Breast epithelium (tissue), 4 donors: ENCODE results near the gene HIBCH. TPM values are rescaled to one million over a fixed set of nuclear protein-coding genes. Genes with fewer than 3 reads are reported as not detected.

Experiments
- DNase-seq, 2 donors: peaks; one replicate each; pipeline ENCODE4 v3.0.0-alpha.2; 2019; ENCODE audit warnings: low spot score in 2 of 2
- H3K27ac ChIP-seq, 2 donors: fragments of 200-600 bp; sonication (generic) in 1 of 2; one replicate each; pipeline ENCODE4 v1.5.1; 2016 to 2019; ENCODE audit warnings: mild to moderate bottlenecking in 1 of 2
- H3K27me3 ChIP-seq, 2 donors: fragments of 200-600 bp; sonication (generic) in 1 of 2; one replicate each; pipeline versions ENCODE4 v1.5.1 to v1.6.0; 2017 to 2019; ENCODE audit warnings: control low read depth in 1 of 2, mild to moderate bottlenecking in 1 of 2
- H3K36me3 ChIP-seq: fragments of 200-600 bp; one replicate; pipeline ENCODE4 v1.5.1; 2019
- H3K4me1 ChIP-seq, 2 donors: fragments of 200-600 bp; sonication (generic); one replicate each; pipeline ENCODE4 v1.5.1; 2016 to 2019; ENCODE audit warnings: control low read depth in 1 of 2
- H3K4me3 ChIP-seq, 3 donors: fragments of 200-600 bp; sonication (generic); 1 replicate in 2 of 3; 2 replicates in 1 of 3; pipeline ENCODE4 v1.5.1; 2016 to 2019; ENCODE audit warnings: mild to moderate bottlenecking in 3 of 3, moderate library complexity in 2 of 3
- H3K9me3 ChIP-seq, 2 donors: fragments of 200-600 bp; sonication (generic) in 1 of 2; one replicate each; pipeline ENCODE4 v1.5.1; 2016 to 2019; ENCODE audit warnings: control low read depth in 1 of 2
- POLR2A ChIP-seq: fragments of 450-650 bp; IDR thresholded peaks from one replicate; pipeline ENCODE4 v1.6.1; 2016; ENCODE audit warnings: antibody characterized with exemption, mild to moderate bottlenecking, moderate library complexity
- POLR2AphosphoS5 ChIP-seq, 3 donors: sonication (generic); formaldehyde crosslinking; IDR thresholded peaks; one replicate each; pipeline ENCODE4 v1.6.1; 2017; ENCODE audit warnings: antibody characterized with exemption in 3 of 3
- intact Hi-C: fragments of 100-400 bp; cut with DNase I; formaldehyde crosslinking; loops from one replicate; pipeline ENCODE4 v1.15.1; 2023; ENCODE audit warnings: low total_unique reads
- total RNA-seq, 3 donors: library from RNA; depleted of rRNA; stranded (reverse); fragments of >200 nt; gene quantifications; one replicate each; pipeline ENCODE4 v1.1.0, GENCODE V29; 2016
- TF ChIP-seq, protein P1 (sequence below), 3 donors: fragments of 450-650 bp; IDR thresholded peaks; one replicate each; pipeline ENCODE4 v1.5.1; 2016 to 2017; ENCODE audit warnings: antibody characterized with exemption in 3 of 3, mild to moderate bottlenecking in 3 of 3, moderate library complexity in 3 of 3

HIBCH gene
- total RNA-seq, 3 donors from 2014 or later, result 22.2 to 31.8 (median 22.9) TPM

- H3K36me3 ChIP-seq, result no peaks in the 10 kb centered on the region
- H3K27me3 ChIP-seq, result no peaks in the 10 kb centered on the region
- no peaks in the 10 kb centered on the region for H3K9me3 ChIP-seq
- no peak for DNase-seq
- H3K4me3 ChIP-seq, result no peak overlapping the region
- TF ChIP-seq POLR2AphosphoS5 (IDR thresholded peaks at IDR 0.05) (no peak), POLR2A (no peak)
- TF ChIP-seq, protein P1, sequence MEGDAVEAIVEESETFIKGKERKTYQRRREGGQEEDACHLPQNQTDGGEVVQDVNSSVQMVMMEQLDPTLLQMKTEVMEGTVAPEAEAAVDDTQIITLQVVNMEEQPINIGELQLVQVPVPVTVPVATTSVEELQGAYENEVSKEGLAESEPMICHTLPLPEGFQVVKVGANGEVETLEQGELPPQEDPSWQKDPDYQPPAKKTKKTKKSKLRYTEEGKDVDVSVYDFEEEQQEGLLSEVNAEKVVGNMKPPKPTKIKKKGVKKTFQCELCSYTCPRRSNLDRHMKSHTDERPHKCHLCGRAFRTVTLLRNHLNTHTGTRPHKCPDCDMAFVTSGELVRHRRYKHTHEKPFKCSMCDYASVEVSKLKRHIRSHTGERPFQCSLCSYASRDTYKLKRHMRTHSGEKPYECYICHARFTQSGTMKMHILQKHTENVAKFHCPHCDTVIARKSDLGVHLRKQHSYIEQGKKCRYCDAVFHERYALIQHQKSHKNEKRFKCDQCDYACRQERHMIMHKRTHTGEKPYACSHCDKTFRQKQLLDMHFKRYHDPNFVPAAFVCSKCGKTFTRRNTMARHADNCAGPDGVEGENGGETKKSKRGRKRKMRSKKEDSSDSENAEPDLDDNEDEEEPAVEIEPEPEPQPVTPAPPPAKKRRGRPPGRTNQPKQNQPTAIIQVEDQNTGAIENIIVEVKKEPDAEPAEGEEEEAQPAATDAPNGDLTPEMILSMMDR (IDR thresholded peaks at IDR 0.05), result no peak
- H3K4me1 ChIP-seq, result no peaks in the 10 kb centered on the region
- intact Hi-C loops, result no loop called here
- H3K27ac ChIP-seq, result peak overlapping the region in 1 of 2 donors; percentile 34
These were observed 105.0 kb downstream of the HIBCH start for GRCh38 chr2:190214426-190215194.

GRCh38 chr2:190213441-190214335, 105.9 kb downstream of the HIBCH start:
- Histone ChIP-seq H3K27me3 (no peaks in the 10 kb centered on the region), H3K4me1 (no peaks in the 10 kb centered on the region), H3K9me3 (no peaks in the 10 kb centered on the region), H3K36me3 (no peaks in the 10 kb centered on the region), H3K4me3 (no peak overlapping the region), H3K27ac (no peak overlapping the region)
- intact Hi-C loops, result no loop called here
- TF ChIP-seq, protein P1 (IDR thresholded peaks at IDR 0.05), result no peak
- no peak for TF ChIP-seq POLR2A
- no peak for TF ChIP-seq POLR2AphosphoS5 (IDR thresholded peaks at IDR 0.05)
- no peak for DNase-seq

DNA sequence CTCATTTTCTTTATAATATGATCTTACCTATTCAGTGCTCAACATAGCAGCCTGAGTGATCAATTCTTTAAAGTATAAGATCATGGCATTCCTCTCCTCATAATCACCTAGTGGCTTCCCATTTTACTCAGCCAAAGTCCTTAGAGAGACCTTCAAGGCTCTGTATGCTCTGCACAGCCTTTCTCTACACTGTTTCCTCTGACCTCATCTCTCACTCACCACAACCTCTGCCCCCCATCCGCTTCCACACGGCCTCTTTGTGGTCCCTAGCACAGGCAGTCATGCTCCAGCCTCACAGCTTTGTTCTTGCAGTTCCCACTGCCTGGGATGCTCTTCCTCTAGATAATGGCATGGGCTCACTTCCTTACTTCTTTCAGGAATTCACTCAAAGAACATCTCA, 109.2 kb downstream of the HIBCH start:
- TF ChIP-seq, protein P1 (IDR thresholded peaks at IDR 0.05), result no peak
- TF ChIP-seq POLR2A (no peak), POLR2AphosphoS5 (IDR thresholded peaks at IDR 0.05) (no peak)
- no peak overlapping the region for H3K4me3 ChIP-seq
- no peak for DNase-seq
- no peak overlapping the region for H3K27ac ChIP-seq
- intact Hi-C loops, result no loop called here
- H3K9me3 ChIP-seq, result no peaks in the 10 kb centered on the region
- H3K27me3 ChIP-seq, result no peaks in the 10 kb centered on the region
- no peaks in the 10 kb centered on the region for H3K4me1 ChIP-seq
- no peaks in the 10 kb centered on the region for H3K36me3 ChIP-seq

- intact Hi-C loops, result no loop called here
- H3K27ac ChIP-seq, result no peak overlapping the region
- H3K9me3 ChIP-seq, result no peaks in the 10 kb centered on the region
- no peak for DNase-seq
- H3K4me3 ChIP-seq, result no peak overlapping the region
- no peaks in the 10 kb centered on the region for H3K36me3 ChIP-seq
- no peaks in the 10 kb centered on the region for H3K4me1 ChIP-seq
- no peaks in the 10 kb centered on the region for H3K27me3 ChIP-seq
- TF ChIP-seq POLR2A (no peak), POLR2AphosphoS5 (IDR thresholded peaks at IDR 0.05) (no peak)
- TF ChIP-seq, protein P1 (IDR thresholded peaks at IDR 0.05), result no peak
These were observed 110.1 kb downstream of the HIBCH start for GRCh38 chr2:190209559-190209958.

DNA sequence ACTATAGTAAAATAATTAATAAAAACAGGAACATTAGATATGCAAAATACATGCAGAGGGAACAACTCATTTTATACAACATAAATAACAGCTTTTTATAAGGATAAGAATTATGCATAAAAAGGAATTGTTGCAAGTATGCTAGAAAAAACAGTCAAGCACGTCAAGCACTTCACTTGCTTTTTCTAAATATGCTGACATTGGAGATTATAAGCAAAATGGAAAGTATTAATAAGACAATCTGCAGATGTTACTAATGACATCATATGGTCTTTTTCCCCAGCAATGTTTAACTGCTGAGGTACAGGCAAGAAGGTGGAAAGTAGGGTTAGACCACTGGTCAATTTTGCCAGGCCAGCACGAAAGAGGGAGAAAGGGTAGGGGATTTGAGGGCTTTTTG, 111.7 kb downstream of the HIBCH start:
- intact Hi-C loops, result no loop called here
- H3K4me1 ChIP-seq, result no peaks in the 10 kb centered on the region
- H3K27me3 ChIP-seq, result no peaks in the 10 kb centered on the region
- no peak overlapping the region for H3K4me3 ChIP-seq
- TF ChIP-seq POLR2A (no peak), POLR2AphosphoS5 (IDR thresholded peaks at IDR 0.05) (no peak)
- TF ChIP-seq, protein P1 (IDR thresholded peaks at IDR 0.05), result no peak
- no peak for DNase-seq
- no peaks in the 10 kb centered on the region for H3K9me3 ChIP-seq
- no peak overlapping the region for H3K27ac ChIP-seq
- H3K36me3 ChIP-seq, result no peaks in the 10 kb centered on the region
